Lower leg skin (tissue), 4 donors: ENCODE measurements around the gene HJV. TPM values are rescaled to one million over a fixed set of nuclear protein-coding genes. Genes with fewer than 3 reads are reported as not detected.

ENCODE experiments used
- DNase-seq, 2 donors: peaks; one replicate each; pipeline ENCODE4 v3.0.0-alpha.2; 2019; ENCODE audit warnings: low spot score in 2 of 2
- H3K4me3 ChIP-seq: fragments of 200-600 bp; sonication (generic); 2 replicates; pipeline ENCODE4 v1.5.1; 2017; ENCODE audit warnings: mild to moderate bottlenecking, low read depth; ENCODE audit not compliant: poor library complexity, severe bottlenecking
- CTCF ChIP-seq, 3 donors: fragments of 450-650 bp; IDR thresholded peaks; one replicate each; pipeline ENCODE4 v1.5.1; 2016; ENCODE audit warnings: antibody characterized with exemption in 3 of 3, mild to moderate bottlenecking in 3 of 3, moderate library complexity in 2 of 3
- POLR2A ChIP-seq, 2 donors: fragments of 450-650 bp; IDR thresholded peaks; one replicate each; pipeline ENCODE4 v1.6.1; 2016 to 2017; ENCODE audit warnings: antibody characterized with exemption in 2 of 2, mild to moderate bottlenecking in 1 of 2, moderate library complexity in 1 of 2
- WGBS, 2 donors: methylation state at CpG; one replicate each; pipeline ENCODE4 v1.1.5; 2018; 5-methylcytosine and 5-hydroxymethylcytosine counted together
- intact Hi-C: fragments of 100-400 bp; cut with DNase I; formaldehyde crosslinking; loops from one replicate; pipeline ENCODE4 v1.15.0; 2023; ENCODE audit warnings: low total_unique reads
- total RNA-seq, 4 donors: library from RNA; depleted of rRNA; stranded (reverse); fragments of >200 nt; gene quantifications; one replicate each; pipeline ENCODE4 v1.1.0, GENCODE V29; 2016

The HJV gene
- total RNA-seq, 4 donors from 2014 or later = not detected

- WGBS, 2 donors = 34 to 41% methylated on average over 5 of the region's 5 CpGs
- no peak for TF ChIP-seq CTCF (IDR thresholded peaks at IDR 0.05)
- TF ChIP-seq POLR2A (IDR thresholded peaks at IDR 0.05) = no peak
- intact Hi-C loops = no loop called here
- DNase-seq = no peak
- no peak overlapping the region for H3K4me3 ChIP-seq
Observed at GRCh38 chr1:145988773-145989172, 32.8 kb downstream of the HJV start.

- intact Hi-C loops = no loop called here
- no peak for TF ChIP-seq CTCF (IDR thresholded peaks at IDR 0.05)
- no peak for TF ChIP-seq POLR2A (IDR thresholded peaks at IDR 0.05)
- H3K4me3 ChIP-seq = no peak overlapping the region
- no peak for DNase-seq
- 96 to 100% methylated on average over 1 of the region's 1 CpG for WGBS, 2 donors
Observed at GRCh38 chr1:145987926-145988325, 33.6 kb downstream of the HJV start.

GRCh38 chr1:145986551-145986950, 35.0 kb downstream of the HJV start:
- no peak for DNase-seq
- TF ChIP-seq POLR2A (IDR thresholded peaks at IDR 0.05) (no peak), CTCF (IDR thresholded peaks at IDR 0.05) (no peak)

GRCh38 chr1:145985502-145986439, 35.8 kb downstream of the HJV start:
- 27 to 31% methylated on average over 15 of the region's 15 CpGs for WGBS, 2 donors
- no peak for TF ChIP-seq CTCF (IDR thresholded peaks at IDR 0.05)
- no peak for TF ChIP-seq POLR2A (IDR thresholded peaks at IDR 0.05)
- DNase-seq = no peak
- H3K4me3 ChIP-seq = no peak overlapping the region
- intact Hi-C loops = no loop called here

More at GRCh38 chr1:145986551-145986950, 35.0 kb downstream of the HJV start:
- WGBS, 2 donors = 88 to 89% methylated on average over 6 of the region's 6 CpGs
- no peak overlapping the region for H3K4me3 ChIP-seq
- intact Hi-C loops = no loop called here

GRCh38 chr1:145985129-145985501, 36.4 kb downstream of the HJV start:
- DNase-seq = no peak
- TF ChIP-seq POLR2A (IDR thresholded peaks at IDR 0.05) = no peak
- TF ChIP-seq CTCF (IDR thresholded peaks at IDR 0.05) = no peak
- 40 to 41% methylated on average over 2 of the region's 2 CpGs for WGBS, 2 donors
- intact Hi-C loops = no loop called here
- H3K4me3 ChIP-seq = no peak overlapping the region
